MM.1S (cell line): ENCODE results near the gene RABGAP1L.

ENCODE experiments used
- DNase-seq: peaks from one replicate; pipeline ENCODE4 v3.0.0-alpha.2; 2015
- H2AFZ ChIP-seq: fragments of 300-600 bp; sonication (generic); 2 replicates; pipeline ENCODE4 v1.6.0; 2016; ENCODE audit warnings: antibody characterized with exemption, low read length
- H3F3A ChIP-seq: fragments of 300-600 bp; sonication (generic); 2 replicates; pipeline ENCODE4 v1.6.1; 2016; ENCODE audit warnings: mild to moderate bottlenecking, antibody characterized with exemption, low read length, moderate library complexity, mixed read lengths; ENCODE audit not compliant: insufficient read depth
- H3K27ac ChIP-seq: fragments of 300-600 bp; sonication (generic); 2 replicates; pipeline ENCODE4 v1.5.1; 2016; ENCODE audit warnings: mild to moderate bottlenecking, low read length
- H3K27me3 ChIP-seq: fragments of 300-600 bp; sonication (generic); replicated peaks from 2 replicates; pipeline ENCODE4 v1.6.0; 2016; ENCODE audit warnings: low read length; ENCODE audit not compliant: insufficient read depth
- H3K36me3 ChIP-seq: fragments of 300-600 bp; sonication (generic); replicated peaks from 2 replicates; pipeline ENCODE4 v1.6.1; 2016; ENCODE audit warnings: mild to moderate bottlenecking, low read length, mixed read lengths; ENCODE audit not compliant: insufficient read depth
- H3K4me1 ChIP-seq: fragments of 300-600 bp; sonication (generic); 2 replicates; pipeline ENCODE4 v1.6.1; 2016; ENCODE audit warnings: low read length, mixed read lengths
- H3K4me2 ChIP-seq: fragments of 300-600 bp; sonication (generic); 2 replicates; pipeline ENCODE4 v1.6.0; 2016; ENCODE audit warnings: low read depth, low read length
- H3K4me3 ChIP-seq: fragments of 300-600 bp; sonication (generic); 2 replicates; pipeline ENCODE4 v1.5.1; 2016; ENCODE audit warnings: low read length, mixed read lengths
- H3K79me2 ChIP-seq: fragments of 300-600 bp; sonication (generic); 2 replicates; pipeline ENCODE4 v1.6.1; 2016; ENCODE audit warnings: mixed run types, low read length, mixed read lengths
- H3K9ac ChIP-seq: fragments of 300-600 bp; sonication (generic); 2 replicates; pipeline ENCODE4 v1.6.1; 2016; ENCODE audit warnings: low read length, mixed read lengths
- H3K9me2 ChIP-seq: fragments of 300-600 bp; sonication (generic); replicated peaks from 2 replicates; pipeline ENCODE4 v1.6.1; 2016; ENCODE audit warnings: mild to moderate bottlenecking, low read length, mixed read lengths; ENCODE audit not compliant: insufficient read depth
- H3K9me3 ChIP-seq: fragments of 300-600 bp; sonication (generic); replicated peaks from 2 replicates; pipeline ENCODE4 v1.6.1; 2016; ENCODE audit warnings: mild to moderate bottlenecking, low read length, mixed read lengths; ENCODE audit not compliant: insufficient read depth
- H4K20me1 ChIP-seq: fragments of 300-600 bp; sonication (generic); 2 replicates; pipeline ENCODE4 v1.6.1; 2016; ENCODE audit warnings: mild to moderate bottlenecking, low read length, moderate library complexity, mixed read lengths; ENCODE audit not compliant: insufficient read depth
- CTCF ChIP-seq: fragments of 300-600 bp; sonication (generic); IDR thresholded peaks from 2 replicates; pipeline ENCODE4 v1.5.1; 2016; ENCODE audit warnings: antibody characterized with exemption, low read length, mixed read lengths
- EZH2 ChIP-seq: fragments of 300-600 bp; sonication (generic); optimal IDR thresholded peaks from 2 replicates; pipeline ENCODE3; 2017; ENCODE audit warnings: low read depth, mild to moderate bottlenecking, antibody characterized with exemption, low read length, mixed read lengths
- EZH2phosphoT487 ChIP-seq: fragments of 300-600 bp; sonication (generic); IDR thresholded peaks from 2 replicates; pipeline ENCODE4 v1.6.1; 2018; ENCODE audit warnings: antibody characterized with exemption, low read length

The RABGAP1L gene

GRCh38 chr1:174301295-174302077 lies 142.2 kb downstream of the RABGAP1L start:
- no peak overlapping the region for H3K4me3 ChIP-seq
- H3F3A ChIP-seq, result no peaks in the 10 kb centered on the region
- no peak overlapping the region for H3K27ac ChIP-seq
- DNase-seq, result no peak
- H3K9me2 ChIP-seq, result no peaks in the 10 kb centered on the region
- H3K9me3 ChIP-seq, result no peaks in the 10 kb centered on the region
- no peaks in the 10 kb centered on the region for H3K27me3 ChIP-seq
- H3K36me3 ChIP-seq, result no peaks in the 10 kb centered on the region
- no peaks in the 10 kb centered on the region for H3K4me1 ChIP-seq
- TF ChIP-seq EZH2 (no peak), EZH2phosphoT487 (no peak), CTCF (peak; percentile 18)
- no peaks in the 10 kb centered on the region for H3K79me2 ChIP-seq
- no peak overlapping the region for H3K9ac ChIP-seq
- H3K4me2 ChIP-seq, result no peak overlapping the region
- H4K20me1 ChIP-seq, result no peaks in the 10 kb centered on the region
- no peak overlapping the region for H2AFZ ChIP-seq

DNA sequence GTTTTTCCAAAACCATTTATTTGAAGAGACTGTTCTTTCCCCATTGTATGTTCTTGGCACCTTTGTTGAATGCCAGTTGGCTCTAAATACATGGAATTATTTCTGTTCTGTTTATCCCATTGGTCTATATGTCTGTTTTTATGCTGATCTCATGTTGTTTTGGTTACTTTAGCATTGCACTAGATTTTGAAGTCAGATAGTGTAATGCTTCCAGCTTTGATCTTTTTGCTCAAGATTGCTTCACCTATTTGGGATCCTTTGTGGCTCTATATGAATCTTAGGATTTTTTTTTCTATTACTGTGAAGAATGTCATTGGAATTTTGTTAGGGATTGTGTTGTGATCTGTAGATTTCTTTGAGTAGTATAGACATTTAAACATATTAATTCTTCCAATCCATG lies 149.3 kb downstream of the RABGAP1L start:
- no peaks in the 10 kb centered on the region for H3K79me2 ChIP-seq

GRCh38 chr1:174309490-174309889 lies 150.2 kb downstream of the RABGAP1L start:
- Histone ChIP-seq H3K9me2 (no peaks in the 10 kb centered on the region), H3F3A (no peaks in the 10 kb centered on the region), H3K36me3 (no peaks in the 10 kb centered on the region), H4K20me1 (no peaks in the 10 kb centered on the region), H3K4me3 (no peak overlapping the region), H3K27ac (no peak overlapping the region), H3K4me1 (no peaks in the 10 kb centered on the region), H2AFZ (no peak overlapping the region), H3K9ac (no peak overlapping the region), H3K27me3 (no peaks in the 10 kb centered on the region), H3K4me2 (no peak overlapping the region), H3K79me2 (no peaks in the 10 kb centered on the region), H3K9me3 (no peaks in the 10 kb centered on the region)
- TF ChIP-seq EZH2 (no peak), EZH2phosphoT487 (no peak), CTCF (no peak)
- no peak for DNase-seq

More for the DNA sequence above, 149.3 kb downstream of the RABGAP1L start:
- Histone ChIP-seq H3K27ac (no peak overlapping the region), H3K4me1 (no peaks in the 10 kb centered on the region), H3K9me3 (no peaks in the 10 kb centered on the region), H3K9ac (no peak overlapping the region), H4K20me1 (no peaks in the 10 kb centered on the region), H3K4me3 (no peak overlapping the region), H3K9me2 (no peaks in the 10 kb centered on the region), H3K4me2 (no peak overlapping the region), H3K36me3 (no peaks in the 10 kb centered on the region), H2AFZ (no peak overlapping the region), H3K27me3 (no peaks in the 10 kb centered on the region), H3F3A (no peaks in the 10 kb centered on the region)
- TF ChIP-seq EZH2phosphoT487 (no peak), CTCF (no peak), EZH2 (no peak)
- DNase-seq, result no peak
